Heart left ventricle (tissue), 16 donors: ENCODE data around the gene ADGRG2. TPM values are rescaled to one million over a fixed set of nuclear protein-coding genes. Genes with fewer than 3 reads are reported as not detected.

Source experiments
- ATAC-seq, 4 donors: fragments of 200-7000 bp; cut with Tn5 transposase; one replicate each; pipeline ENCODE4 v1.9.1; 2020 to 2022; ENCODE audit warnings: moderate library complexity in 4 of 4, mild to moderate bottlenecking in 3 of 4, moderate number of reproducible peaks in 1 of 4
- DNase-seq, 5 donors: peaks; one replicate each; pipeline ENCODE4 v3.0.0-alpha.2; 2020
- H3K27ac ChIP-seq, 12 donors: fragments of 200-600 bp; sonication (generic) in 4 of 12; one replicate each; pipeline versions ENCODE4 v1.5.0 to v1.8.0; 2016 to 2022; ENCODE audit warnings: mild to moderate bottlenecking in 2 of 12
- H3K27me3 ChIP-seq, 9 donors: fragments of 200-600 bp; sonication (generic) in 2 of 9; one replicate each; pipeline versions ENCODE4 v1.5.1 to v1.8.0; 2016 to 2022; ENCODE audit warnings: mild to moderate bottlenecking in 3 of 9
- H3K36me3 ChIP-seq, 9 donors: fragments of 200-600 bp; sonication (generic) in 2 of 9; one replicate each; pipeline versions ENCODE4 v1.5.0 to v1.8.0; 2018 to 2022; ENCODE audit warnings: mild to moderate bottlenecking in 2 of 9
- H3K4me1 ChIP-seq, 12 donors: fragments of 200-600 bp; sonication (generic) in 4 of 12; one replicate each; pipeline versions ENCODE4 v1.5.0 to v1.8.0; 2016 to 2022; ENCODE audit warnings: mild to moderate bottlenecking in 3 of 12
- H3K4me3 ChIP-seq, 12 donors: fragments of 200-600 bp; sonication (generic) in 4 of 12; one replicate each; pipeline versions ENCODE4 v1.5.0 to v1.8.0; 2017 to 2022; ENCODE audit warnings: mild to moderate bottlenecking in 9 of 12, moderate library complexity in 4 of 12
- H3K9me3 ChIP-seq, 12 donors: fragments of 200-600 bp; sonication (generic) in 4 of 12; one replicate each; pipeline versions ENCODE4 v1.5.0 to v1.8.0; 2016 to 2022; ENCODE audit warnings: mild to moderate bottlenecking in 1 of 12
- CTCF ChIP-seq, 12 donors: fragments of 200-600 bp; sonication (generic) in 4 of 12; IDR thresholded peaks; one replicate each; pipeline versions ENCODE4 v1.5.0 to v1.8.0; 2018 to 2022; ENCODE audit warnings: antibody characterized with exemption in 12 of 12, mild to moderate bottlenecking in 5 of 12
- POLR2A ChIP-seq, 2 donors: fragments of 450-650 bp; IDR thresholded peaks; one replicate each; pipeline ENCODE4 v1.6.1; 2017; ENCODE audit warnings: antibody characterized with exemption in 2 of 2, mild to moderate bottlenecking in 2 of 2, moderate library complexity in 2 of 2
- WGBS, 4 donors: extraction: QIAGEN DNeasy Blood & Tissue Kit in 2 of 4; methylation state at CpG; one replicate each; pipeline versions ENCODE4 v1.1.5 to v1.1.7; 2013 to 2018; 5-methylcytosine and 5-hydroxymethylcytosine counted together
- intact Hi-C, 10 donors: fragments of 100-400 bp; cut with DNase I; formaldehyde crosslinking; loops; one replicate each; pipeline versions ENCODE4 v1.11.1 to v1.14.2; 2022
- polyA plus RNA-seq, 2 donors: library from polyadenylated mRNA; stranded (reverse); fragments of 200-250 nt; gene quantifications; one replicate each; pipeline ENCODE4 v1.2.3, GENCODE V29; 2013
- total RNA-seq, 9 donors: library from RNA; depleted of rRNA in 2 of 9; stranded (reverse); fragments of >200 nt in 2 of 9; fragmentation: NEBNext Ultra II Directional in 3 of 9; extraction: Animal tissue kit (Norgen Biotek cat#: 25700) in 3 of 9; gene quantifications; one replicate each; pipeline versions ENCODE4 v1.1.0 to v1.2.4, GENCODE V29; 2016 to 2023
- donor health status: ischemic (EF 13 %, LVEDD 7.1; RV severe dilation, severe dysfunction).
- donor health status: healthy with polysubstance abuse.
- donor health status: DM: no; HTN: yes; CAD: no.
- donor health status: DM: no; HTN: no; CAD: no.
- donor health status: ischemic (EF 25% LVEDD 6.9; RV normal size, moderate dysfunction).
- donor health status: ischemic (EF 25% LVEDD 5.7; RV mildly dilated, moderate dysfunction).
- donor health status: healthy.
- donor health status: DM: yes; HTN: yes; CAD: no.
- donor health status: ischemic (EF 35%, LVEDD 5.7; RV mildly dilated, moderate dysfunction).
- donor health status: nonischemic (EF 11% LVEDD 7.7; RV severe dilation, severe dysfunction).
- donor health status: DM: yes; HTN: yes; CAD: no.
- donor health status: PGD.
- donor health status: ischemic (EF 29% LVEDD 5.4; RV normal size, mild dysfunction).
- donor health status: nonischemic (EF 23%, LVEDD 6.1; RV moderate dilation, normal function).

The ADGRG2 gene
- total and polyA plus RNA-seq, 11 donors = 0.15 to 1.2 (median 0.24) TPM; not detected in 1

DNA sequence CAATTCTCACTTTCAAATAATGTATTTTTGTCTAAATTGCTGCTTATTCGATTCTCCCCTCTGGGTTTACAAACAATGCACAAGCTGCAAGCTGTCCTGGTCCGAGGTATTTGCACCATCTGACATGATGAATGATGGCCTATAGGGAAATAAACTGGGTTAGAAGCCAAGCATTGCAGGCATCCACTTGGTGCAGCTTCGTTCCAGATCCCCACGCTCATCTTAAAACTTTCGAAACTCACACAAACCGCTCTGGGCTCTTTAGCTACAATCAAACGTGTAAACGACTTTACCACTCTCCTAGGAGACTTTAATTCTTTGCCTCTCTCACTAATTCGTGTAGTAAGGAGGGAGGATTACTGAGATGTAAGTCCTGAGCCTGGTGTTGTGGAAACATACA is 157.4 kb downstream of the ADGRG2 start:
- TF ChIP-seq POLR2A (IDR thresholded peaks at IDR 0.05) = no peak
- DNase-seq = no peak
- WGBS, 4 donors = 57 to 70% (median 61%) methylated on average over 9 of the region's 9 CpGs
- no peaks in the 10 kb centered on the region for H3K36me3 ChIP-seq
- no peak overlapping the region for H3K27ac ChIP-seq
- no peak for ATAC-seq
- H3K4me1 ChIP-seq = peaks cover 0 to 5% (median 0%) of the 10 kb centered on the region in 12 donors
- no peaks in the 10 kb centered on the region for H3K9me3 ChIP-seq
- no peaks in the 10 kb centered on the region for H3K27me3 ChIP-seq
- H3K4me3 ChIP-seq = no peak overlapping the region
- intact Hi-C loops = no loop called here

DNA sequence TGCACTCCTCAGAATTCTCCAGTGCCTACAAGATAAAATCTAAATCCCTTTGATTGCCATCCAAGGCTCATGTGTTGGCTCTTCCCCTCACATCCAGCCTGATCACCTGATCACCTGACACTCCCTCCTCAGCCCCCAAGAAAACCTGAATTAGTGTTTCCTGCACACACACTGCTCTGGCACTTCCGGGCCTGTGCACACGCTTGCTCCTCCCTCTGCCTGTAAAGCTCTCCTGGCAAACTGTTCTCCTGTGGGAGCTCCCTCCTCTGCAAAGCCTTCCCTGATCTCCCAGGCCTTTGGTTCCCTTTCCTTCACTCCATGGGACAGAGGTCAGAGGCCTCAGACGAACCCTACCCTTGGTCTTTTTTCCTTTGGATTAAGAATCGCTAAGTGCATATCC is 158.2 kb downstream of the ADGRG2 start:
- Histone ChIP-seq H3K4me3 (no peak overlapping the region), H3K27ac (no peak overlapping the region), H3K27me3 (no peaks in the 10 kb centered on the region), H3K9me3 (no peaks in the 10 kb centered on the region), H3K36me3 (no peaks in the 10 kb centered on the region), H3K4me1 (peaks cover 0 to 5% (median 0%) of the 10 kb centered on the region in 12 donors)
- TF ChIP-seq POLR2A (IDR thresholded peaks at IDR 0.05) = no peak
- no peak for TF ChIP-seq CTCF (IDR thresholded peaks at IDR 0.05)
- no peak for ATAC-seq
- intact Hi-C loops = no loop called here
- no peak for DNase-seq
- 60 to 70% (median 66%) methylated on average over 4 of the region's 4 CpGs for WGBS, 4 donors

- no peak overlapping the region for H3K4me3 ChIP-seq
- ATAC-seq (no peak), DNase-seq (no peak)
- no peaks in the 10 kb centered on the region for H3K36me3 ChIP-seq
- intact Hi-C loops = no loop called here
- H3K27me3 ChIP-seq = no peaks in the 10 kb centered on the region
- no peak for TF ChIP-seq CTCF (IDR thresholded peaks at IDR 0.05)
- TF ChIP-seq POLR2A (IDR thresholded peaks at IDR 0.05) = no peak
- H3K27ac ChIP-seq = no peak overlapping the region
- no peaks in the 10 kb centered on the region for H3K9me3 ChIP-seq
- peaks cover 0 to 5% (median 0%) of the 10 kb centered on the region in 12 donors for H3K4me1 ChIP-seq
These were observed 159.9 kb downstream of the ADGRG2 start for GRCh38 chrX:18962329-18962728.

DNA sequence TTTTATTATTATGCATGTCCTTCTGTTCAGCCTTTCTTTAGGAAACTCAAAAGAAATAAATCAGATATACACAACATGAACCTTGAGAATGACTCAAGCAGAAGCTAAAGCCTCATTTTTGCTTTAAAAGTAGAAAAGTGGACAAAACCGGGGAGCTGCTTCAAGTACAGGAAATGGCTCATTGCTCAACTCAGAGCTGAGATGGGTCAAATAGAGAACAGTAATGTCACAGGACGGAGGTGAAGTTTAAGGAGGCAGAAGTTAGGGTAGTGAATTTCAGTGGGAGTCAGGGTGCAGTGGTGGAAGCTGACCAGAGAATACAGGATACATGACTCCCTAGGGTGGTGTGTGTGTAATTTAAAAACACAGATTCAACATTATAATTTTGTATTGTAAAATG is 160.6 kb downstream of the ADGRG2 start:
- H3K9me3 ChIP-seq = no peaks in the 10 kb centered on the region
- no peak for DNase-seq
- intact Hi-C loops = no loop called here
- no peak overlapping the region for H3K27ac ChIP-seq
- no peak for ATAC-seq
- H3K4me1 ChIP-seq = peaks cover 0 to 5% (median 0%) of the 10 kb centered on the region in 12 donors
- no peak for TF ChIP-seq CTCF (IDR thresholded peaks at IDR 0.05)
- TF ChIP-seq POLR2A (IDR thresholded peaks at IDR 0.05) = no peak
- H3K27me3 ChIP-seq = no peaks in the 10 kb centered on the region
- WGBS, 4 donors = 64 to 84% (median 74%) methylated on average over 2 of the region's 2 CpGs
- H3K4me3 ChIP-seq = no peak overlapping the region
- H3K36me3 ChIP-seq = no peaks in the 10 kb centered on the region

DNA sequence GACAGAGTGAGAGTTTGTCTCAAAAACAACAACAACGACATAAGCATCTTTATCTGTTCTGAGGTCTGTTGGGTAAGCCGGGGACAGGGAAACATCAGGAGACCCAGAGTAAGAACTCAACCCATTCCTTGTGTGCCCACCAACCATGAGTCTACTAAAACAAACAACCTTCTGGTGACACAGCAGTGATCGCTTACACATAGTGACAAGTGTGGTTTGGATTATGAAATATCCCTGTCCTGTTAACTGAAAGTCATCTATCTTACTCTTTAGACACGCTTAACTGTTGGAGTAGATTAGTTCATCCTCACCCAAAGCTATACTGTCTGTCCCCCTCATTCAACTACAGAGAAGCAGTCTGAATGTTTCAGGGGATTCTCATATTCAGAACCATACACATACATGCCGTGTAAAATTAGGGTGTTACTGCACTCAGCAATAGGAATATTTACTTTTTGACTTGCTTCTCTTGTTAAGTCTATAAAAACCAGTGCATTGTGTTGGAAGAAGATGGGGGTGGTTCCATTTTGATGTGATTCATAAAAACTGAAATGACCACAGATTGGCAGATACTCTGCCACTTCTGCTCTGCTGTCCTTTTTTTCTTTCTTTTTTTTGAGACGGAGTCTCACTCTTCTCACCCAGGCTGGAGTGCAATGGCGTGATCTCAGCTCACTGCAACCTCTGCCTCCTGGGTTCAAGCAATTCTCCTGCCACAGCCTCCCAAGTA is 165.8 kb downstream of the ADGRG2 start:
- ATAC-seq (peak in 1 of 4 donors; percentile 18), DNase-seq (no peak)
- no peak overlapping the region for H3K27ac ChIP-seq
- 86 to 93% (median 90%) methylated on average over 7 of the region's 7 CpGs for WGBS, 4 donors
- intact Hi-C loops = no loop called here
- H3K4me1 ChIP-seq = no peaks in the 10 kb centered on the region
- TF ChIP-seq POLR2A (IDR thresholded peaks at IDR 0.05) (no peak), CTCF (IDR thresholded peaks at IDR 0.05) (no peak)
- peaks cover 0 to 16% (median 5%) of the 10 kb centered on the region in 9 donors for H3K36me3 ChIP-seq
- H3K27me3 ChIP-seq = peaks cover 0 to 2% (median 0%) of the 10 kb centered on the region in 9 donors
- no peaks in the 10 kb centered on the region for H3K9me3 ChIP-seq
- H3K4me3 ChIP-seq = no peak overlapping the region
